Retinal pigment epithelial cell (primary cell): Measurements from ENCODE around the gene PTPRN2.

Experiments
- DNase-seq: peaks from one replicate; pipeline ENCODE4 v3.0.0-alpha.2; 2010; ENCODE audit warnings: low read depth
- H3K4me3 ChIP-seq: 2 replicates; pipeline ENCODE4 v1.5.1; 2011; ENCODE audit warnings: mild to moderate bottlenecking, low read length, control low read depth, moderate library complexity
- TF ChIP-seq, protein P1 (sequence below): conservative IDR thresholded peaks from 2 replicates; pipeline ENCODE4 v1.5.1; 2011; ENCODE audit warnings: low read depth, low read length, control low read depth, inconsistent platforms

PTPRN2 gene

GRCh38 chr7:157834501-157835163, 753.0 kb downstream of the PTPRN2 start:
- no peak for DNase-seq
- TF ChIP-seq, protein P1, sequence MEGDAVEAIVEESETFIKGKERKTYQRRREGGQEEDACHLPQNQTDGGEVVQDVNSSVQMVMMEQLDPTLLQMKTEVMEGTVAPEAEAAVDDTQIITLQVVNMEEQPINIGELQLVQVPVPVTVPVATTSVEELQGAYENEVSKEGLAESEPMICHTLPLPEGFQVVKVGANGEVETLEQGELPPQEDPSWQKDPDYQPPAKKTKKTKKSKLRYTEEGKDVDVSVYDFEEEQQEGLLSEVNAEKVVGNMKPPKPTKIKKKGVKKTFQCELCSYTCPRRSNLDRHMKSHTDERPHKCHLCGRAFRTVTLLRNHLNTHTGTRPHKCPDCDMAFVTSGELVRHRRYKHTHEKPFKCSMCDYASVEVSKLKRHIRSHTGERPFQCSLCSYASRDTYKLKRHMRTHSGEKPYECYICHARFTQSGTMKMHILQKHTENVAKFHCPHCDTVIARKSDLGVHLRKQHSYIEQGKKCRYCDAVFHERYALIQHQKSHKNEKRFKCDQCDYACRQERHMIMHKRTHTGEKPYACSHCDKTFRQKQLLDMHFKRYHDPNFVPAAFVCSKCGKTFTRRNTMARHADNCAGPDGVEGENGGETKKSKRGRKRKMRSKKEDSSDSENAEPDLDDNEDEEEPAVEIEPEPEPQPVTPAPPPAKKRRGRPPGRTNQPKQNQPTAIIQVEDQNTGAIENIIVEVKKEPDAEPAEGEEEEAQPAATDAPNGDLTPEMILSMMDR = no peak
- no peak overlapping the region for H3K4me3 ChIP-seq

GRCh38 chr7:157832866-157833607, 754.6 kb downstream of the PTPRN2 start:
- TF ChIP-seq, protein P1 = no peak
- DNase-seq = no peak
- no peak overlapping the region for H3K4me3 ChIP-seq

- DNase-seq = no peak
- no peak overlapping the region for H3K4me3 ChIP-seq
- TF ChIP-seq, protein P1 = no peak
Observed at GRCh38 chr7:157832421-157832820, 755.2 kb downstream of the PTPRN2 start.

DNA sequence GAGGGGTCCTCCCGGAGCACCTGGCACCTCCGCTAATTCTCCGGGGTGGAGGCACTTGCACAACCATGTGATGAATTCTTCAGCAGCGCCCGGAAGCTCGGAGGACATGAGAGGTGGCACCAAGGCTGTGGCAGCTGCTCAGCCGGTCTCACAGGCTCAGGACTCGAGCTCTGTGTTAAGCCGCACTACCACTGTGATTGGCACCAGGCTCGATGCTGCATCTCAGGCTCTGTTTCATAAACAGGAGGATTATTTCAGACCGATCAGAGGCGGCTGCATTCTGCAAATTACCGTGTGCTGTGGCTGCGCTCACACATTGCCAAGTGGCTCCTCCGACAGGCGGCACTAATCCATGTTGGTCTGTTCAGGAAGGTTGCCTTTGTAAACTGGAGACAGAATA, 755.6 kb downstream of the PTPRN2 start:
- TF ChIP-seq, protein P1 = no peak
- no peak overlapping the region for H3K4me3 ChIP-seq
- DNase-seq = no peak

DNA sequence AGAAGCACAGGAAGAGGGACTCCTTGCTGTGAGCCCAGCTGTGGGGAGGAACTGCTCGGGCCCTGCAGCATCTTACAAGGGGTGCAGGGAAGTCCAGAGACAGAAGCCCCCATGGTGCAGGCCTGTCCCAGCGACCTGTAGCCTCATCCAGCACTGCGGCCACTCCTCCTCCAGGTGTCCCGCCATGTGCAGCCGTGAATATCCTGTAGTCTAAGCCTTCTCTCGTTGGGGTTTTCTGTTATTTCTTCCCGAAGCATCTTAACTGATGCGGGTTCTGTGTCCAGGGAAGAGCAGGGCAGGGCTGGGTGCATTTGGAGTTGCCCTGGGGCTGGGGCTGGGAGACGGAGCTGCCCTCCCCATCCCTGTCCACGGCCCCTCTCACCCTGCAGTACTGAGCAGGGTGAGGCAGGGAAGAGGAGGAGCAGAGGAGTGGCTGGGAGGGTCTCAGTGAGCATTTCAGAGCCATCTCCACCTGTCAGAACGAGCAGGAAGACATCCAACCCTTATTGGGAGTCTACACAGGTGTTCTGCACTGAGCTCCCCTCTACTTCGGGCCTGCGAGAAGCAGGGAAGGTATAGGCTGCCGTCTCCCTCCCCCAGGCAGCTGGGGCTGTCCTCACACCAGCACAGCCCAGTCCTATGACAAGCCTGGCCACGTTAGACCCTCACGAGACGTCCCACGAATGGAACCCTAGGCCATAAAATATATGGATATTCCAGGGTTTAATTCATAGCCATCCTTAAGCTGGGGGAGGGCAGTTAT, 756.3 kb downstream of the PTPRN2 start:
- no peak for DNase-seq
- TF ChIP-seq, protein P1 = no peak
- H3K4me3 ChIP-seq = no peak overlapping the region

- TF ChIP-seq, protein P1 = no peak
- no peak overlapping the region for H3K4me3 ChIP-seq
- DNase-seq = no peak
Observed at GRCh38 chr7:157830331-157830730, 757.3 kb downstream of the PTPRN2 start.
